ENCODE results near the gene MLLT6.

MLLT6 gene

DNA sequence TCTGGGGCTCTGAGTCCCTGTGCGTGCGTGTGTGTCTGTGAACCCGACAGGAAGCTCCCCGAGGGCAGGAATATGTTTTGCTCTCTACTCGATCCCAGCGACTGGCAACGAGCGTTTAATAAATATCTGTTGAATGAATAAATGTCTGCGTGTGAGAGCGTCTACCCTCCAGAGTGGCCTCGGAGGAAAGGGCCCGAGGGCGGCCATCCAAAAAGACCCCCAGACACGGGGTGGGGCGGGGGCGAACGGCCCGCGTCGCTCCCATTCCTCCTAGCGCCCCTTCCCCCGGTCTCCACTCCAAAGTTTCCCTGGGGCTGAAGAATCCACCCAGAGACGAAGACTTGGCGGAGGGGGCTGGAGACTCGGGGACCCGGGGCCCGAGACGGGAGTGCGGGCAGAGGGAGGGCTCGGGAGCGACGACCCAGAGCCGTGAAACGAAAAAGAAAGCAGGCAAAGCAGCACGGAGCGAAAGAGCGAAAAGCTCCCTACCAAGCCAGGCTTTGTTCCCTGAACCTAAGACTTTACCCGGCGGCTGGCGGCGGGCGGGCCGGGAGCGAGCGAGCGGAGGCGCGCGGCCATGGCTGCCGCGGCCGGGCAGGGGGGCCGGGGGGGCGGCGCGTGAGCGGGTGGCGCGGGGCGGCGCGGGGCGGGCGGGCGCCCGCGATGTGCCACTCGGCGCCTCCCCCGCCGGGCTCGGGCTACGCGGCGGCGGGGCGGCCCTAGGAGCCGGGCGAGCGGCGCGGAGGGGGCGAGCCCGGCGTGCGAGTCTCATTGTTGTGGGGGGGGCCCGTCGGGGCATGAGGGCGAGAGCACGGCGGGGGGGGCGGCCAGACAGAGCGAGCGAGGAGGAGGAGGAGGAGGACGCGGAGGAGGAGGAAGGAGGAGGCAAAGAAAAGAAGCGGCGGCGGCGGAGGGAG, at the start of gene MLLT6:
TSS of gene MLLT6 (plus strand) at position 668 of the 917 bp plus-strand sequence. CDS start 360 bp downstream, outside the sequence.
- DNase-seq (ENCODE audit: low read depth in 2 of 2), result peak; percentile 56 to 61

DNA sequence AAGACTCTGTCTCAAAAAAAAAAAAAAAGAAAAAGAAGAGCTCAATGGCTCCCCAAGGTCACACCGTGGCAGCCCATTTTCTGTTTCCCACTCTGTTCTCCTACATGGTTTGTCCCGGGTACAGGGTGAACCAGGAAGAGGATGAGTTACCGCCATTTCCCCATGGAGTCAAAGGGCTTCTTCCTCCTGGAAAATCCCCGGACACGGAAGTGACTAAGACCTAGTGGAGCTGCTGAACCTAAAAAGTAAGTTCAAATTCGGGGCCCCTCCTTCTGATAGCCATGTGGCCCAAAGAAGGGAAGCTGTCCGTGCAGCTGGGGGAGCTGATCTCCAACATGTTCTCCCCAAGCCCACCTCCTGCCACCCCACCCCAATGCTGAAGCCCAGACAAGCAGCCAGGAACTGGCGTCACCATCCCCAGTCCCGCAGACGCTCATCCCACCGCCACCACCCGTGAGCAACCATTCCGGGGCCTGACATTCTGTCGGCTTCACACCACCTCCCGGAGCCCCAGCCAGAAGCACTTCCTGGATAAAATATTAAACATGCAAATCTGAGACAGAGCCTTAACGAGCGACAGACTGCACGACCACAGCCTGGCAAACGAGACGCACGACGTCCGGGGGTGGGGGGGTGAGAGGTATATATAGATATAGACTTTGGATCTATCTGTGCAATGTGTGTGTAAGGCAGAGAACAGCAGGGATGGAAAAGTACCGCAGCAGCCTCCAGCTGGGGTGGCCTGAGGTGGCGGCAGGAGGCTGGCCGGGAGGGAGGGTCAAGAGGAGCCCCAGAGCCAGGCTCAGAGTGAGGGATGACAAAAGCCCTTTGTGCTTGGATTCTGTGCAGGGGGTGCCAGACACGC, 47.9 kb upstream of the MLLT6 start:
- DNase-seq (ENCODE audit: low read depth in 2 of 2), result no peak

GRCh38 chr17:38657824-38658740, 47.0 kb upstream of the MLLT6 start:
- no peak for DNase-seq (ENCODE audit: low read depth in 2 of 2)

DNA sequence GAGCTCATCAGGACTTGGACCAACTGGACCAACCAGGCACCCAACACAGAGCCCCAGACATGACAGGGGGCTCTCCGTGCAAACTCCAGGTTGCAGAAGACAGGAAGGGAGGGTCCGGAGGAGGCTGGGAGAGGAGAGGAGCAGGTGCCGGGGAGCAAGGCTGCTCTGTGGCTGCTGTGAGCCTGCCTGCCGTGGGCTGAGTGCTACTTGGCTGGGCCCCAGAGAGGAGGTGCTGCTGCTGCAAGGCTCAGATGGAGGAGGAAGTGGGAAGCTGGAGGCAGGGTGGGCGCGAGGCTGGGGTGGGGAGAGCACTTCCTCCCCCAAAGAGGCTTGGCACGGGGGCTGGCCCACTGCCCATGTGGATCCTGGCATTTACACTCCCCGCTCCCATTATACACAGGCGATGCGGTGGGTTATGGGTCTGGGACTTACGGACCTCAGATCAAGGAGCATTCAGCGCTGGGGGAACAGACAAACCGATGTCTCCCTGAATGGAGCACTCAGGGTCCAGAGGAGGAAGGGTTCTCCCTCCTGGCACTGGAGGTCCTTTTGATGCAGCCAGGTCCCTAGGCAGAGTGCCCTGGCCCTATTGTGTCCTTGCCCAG, 46.2 kb upstream of the MLLT6 start:
- DNase-seq (ENCODE audit: low read depth in 2 of 2), result no peak

DNA sequence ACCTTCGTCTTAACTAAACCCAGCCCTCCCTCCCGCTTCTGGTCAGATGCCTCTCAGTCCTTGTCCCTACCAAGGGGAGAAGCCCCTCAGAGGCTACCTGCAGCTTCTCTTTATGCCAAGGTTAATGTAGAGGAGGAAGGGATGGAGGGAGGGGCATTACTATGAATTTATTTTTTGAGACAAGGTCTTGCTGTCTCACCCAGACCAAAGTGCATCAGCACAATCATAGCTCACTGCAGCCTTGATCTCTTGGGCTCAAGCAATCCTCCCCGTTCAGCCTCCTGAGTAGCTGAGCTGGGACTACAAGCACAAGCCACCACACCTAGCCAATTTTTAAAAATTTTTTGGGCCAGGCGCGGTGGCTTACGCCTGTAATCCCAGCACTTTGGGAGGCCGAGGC, 45.7 kb upstream of the MLLT6 start:
- DNase-seq (ENCODE audit: low read depth in 2 of 2), result no peak

DNA sequence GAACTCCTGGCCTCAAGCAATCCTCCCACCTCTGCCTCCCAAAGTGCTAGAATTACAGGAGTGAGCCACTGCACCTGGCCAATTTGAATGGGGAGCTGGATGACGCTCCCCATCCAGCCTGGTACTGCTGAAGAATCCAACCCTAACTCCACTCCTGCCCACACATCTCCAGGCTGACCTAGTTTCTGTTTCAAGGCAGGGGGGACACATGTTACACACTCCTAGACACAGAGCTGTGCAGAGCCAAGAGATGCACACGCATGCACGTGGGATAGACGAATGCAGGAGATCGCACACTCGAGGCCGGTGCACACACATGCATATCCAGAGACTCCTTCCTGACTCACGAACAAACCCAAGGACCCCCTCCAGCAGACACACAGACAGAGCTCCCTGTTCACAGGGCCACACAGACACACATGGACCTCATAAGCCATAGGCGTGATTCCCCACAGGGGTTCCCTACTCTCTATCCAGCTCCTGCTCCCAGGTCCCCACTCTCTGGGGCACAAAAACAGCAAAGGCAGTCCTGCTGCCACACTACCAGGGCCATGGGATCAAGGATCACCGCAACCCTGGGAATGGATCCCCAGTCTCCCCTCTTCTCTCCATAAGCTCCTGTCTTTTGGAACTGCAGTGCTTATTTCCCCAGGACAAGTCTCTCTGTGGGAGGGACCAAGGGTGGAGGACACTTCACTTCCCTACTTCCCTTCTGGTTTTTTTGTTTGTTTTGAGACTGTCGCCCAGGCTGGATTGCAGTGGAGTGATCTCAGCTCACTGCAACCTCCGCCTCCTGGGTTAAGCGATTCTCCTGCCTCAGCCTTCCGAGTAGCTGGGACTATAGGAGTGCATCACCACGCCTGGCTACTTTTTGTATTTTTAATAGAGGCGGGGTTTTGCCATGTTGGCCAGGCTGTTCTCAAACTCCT, 44.7 kb upstream of the MLLT6 start:
- DNase-seq (ENCODE audit: low read depth in 2 of 2), result no peak

- DNase-seq (ENCODE audit: low read depth in 2 of 2), result peak; percentile 30 to 32
Measured at GRCh38 chr17:38663125-38663751, 41.8 kb upstream of the MLLT6 start.

GRCh38 chr17:38663964-38664644, 41.0 kb upstream of the MLLT6 start:
- no peak for DNase-seq (ENCODE audit: low read depth in 2 of 2)

DNA sequence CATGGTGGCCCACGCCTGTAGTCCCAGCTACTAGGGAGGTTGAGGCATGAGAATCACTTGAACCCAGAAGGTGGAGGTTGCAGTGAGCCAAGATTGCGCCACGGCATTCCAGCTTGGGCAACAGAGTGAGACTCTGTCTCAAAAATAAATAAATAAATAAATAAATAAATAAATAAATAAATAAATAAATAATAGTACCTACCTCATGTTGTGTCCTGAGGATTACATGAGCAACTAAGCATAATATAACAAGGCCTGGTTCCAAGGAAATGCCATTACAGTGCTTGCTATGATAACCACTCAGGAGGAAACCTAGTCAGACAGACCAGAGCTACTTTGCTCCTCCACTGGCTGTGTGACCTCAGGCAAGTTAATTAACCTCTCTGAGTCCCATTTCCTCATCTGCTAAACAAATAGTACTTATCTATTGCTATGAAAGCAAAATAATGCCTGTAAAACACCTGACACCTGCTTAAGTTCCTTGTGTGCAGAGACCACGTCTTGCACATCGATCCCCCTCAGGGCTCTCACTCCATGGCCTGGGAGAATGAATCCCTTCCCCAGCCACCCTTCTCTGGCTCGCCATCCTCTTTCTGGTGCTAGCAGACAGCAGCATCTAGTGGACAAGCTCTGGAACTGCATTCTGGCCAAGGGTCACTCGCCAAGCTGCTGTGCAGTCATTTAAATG, 37.8 kb upstream of the MLLT6 start:
- peak; percentile 39 to 45 for DNase-seq (ENCODE audit: low read depth in 2 of 2)

DNA sequence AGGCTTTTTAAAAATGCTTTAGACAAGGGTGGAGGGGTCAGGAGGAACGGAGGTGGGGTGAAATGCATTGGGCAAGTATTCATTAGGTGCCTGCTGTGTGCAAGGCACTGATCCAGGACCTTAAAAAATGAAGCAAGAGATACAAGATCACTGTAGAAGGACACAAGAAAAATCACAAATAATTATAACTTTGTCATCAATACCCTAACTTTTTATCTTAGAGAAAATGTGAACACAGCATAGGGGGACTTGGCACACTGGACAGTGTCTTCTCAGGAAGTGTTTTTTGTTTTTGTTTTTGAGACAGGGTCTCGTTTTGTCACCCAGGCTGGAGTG, 37.3 kb upstream of the MLLT6 start:
- DNase-seq (ENCODE audit: low read depth in 2 of 2), result no peak

- DNase-seq (ENCODE audit: low read depth in 2 of 2), result no peak
Measured at GRCh38 chr17:38669520-38669919, 35.6 kb upstream of the MLLT6 start.

- no peak for DNase-seq (ENCODE audit: low read depth in 2 of 2)
Measured at GRCh38 chr17:38671939-38672720, 32.9 kb upstream of the MLLT6 start.

DNA sequence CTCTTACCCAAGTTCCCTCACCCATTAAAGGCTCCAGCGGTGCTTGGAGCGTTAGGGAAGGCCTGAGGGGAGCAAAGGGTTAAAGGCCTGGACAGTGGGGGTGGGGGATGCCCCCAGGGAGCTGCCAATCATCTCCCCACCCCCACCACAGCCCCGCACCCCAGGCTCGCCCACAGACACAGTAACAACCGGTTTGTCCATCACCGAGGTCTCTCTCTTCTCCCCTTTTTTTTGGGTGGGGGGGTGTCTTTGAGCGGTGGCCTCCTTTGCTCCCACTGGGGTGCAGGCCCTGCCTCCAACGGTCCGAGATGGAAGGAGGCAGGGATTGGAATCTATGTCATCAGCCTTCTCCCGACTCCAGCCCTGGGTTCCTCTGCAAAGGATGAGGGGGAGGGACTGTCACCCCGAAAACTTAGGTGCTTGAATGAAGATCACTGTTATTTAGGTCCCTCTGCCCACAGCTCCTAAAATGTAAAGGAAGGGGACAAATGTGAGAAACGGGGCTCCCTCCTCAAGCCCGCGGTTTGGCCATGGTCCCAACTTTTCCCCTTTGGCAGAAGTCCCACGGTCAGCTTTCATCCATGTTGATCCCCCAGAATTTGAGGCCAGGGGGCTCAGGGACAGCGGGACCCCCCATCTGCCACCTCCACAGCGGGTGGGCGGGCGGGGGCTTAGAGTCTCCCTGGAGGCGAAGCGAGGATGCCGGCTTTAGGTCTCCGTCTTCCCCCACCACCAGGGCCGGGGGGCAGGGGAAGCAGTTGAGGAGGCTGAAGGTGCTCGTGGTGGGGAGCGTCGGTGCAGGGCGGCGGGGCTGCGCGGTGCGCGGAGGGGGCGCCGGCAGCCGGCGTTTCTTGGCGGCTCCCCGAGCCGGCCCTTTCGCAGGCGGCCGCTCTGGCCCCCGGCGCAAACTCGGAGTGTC, 32.0 kb upstream of the MLLT6 start:
- no peak for DNase-seq (ENCODE audit: low read depth in 2 of 2)

DNA sequence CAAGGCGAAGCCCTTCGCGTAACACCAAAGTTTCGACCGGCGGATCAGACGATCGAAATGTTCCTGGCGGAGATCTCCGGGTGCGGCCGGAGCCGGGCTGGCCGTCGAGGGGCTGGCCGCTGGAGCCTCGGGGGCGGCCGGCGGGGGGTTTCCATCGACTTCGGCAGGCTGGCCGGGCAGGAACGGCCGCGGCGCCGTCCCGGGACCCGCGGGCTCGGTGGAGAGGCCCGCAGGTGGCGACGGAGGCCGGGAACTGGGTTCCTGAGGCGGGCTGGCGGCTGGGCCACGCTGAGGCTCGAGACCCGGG, 31.4 kb upstream of the MLLT6 start:
- no peak for DNase-seq (ENCODE audit: low read depth in 2 of 2)

- peak; percentile 21 to 30 for DNase-seq (ENCODE audit: low read depth in 2 of 2)
Measured at GRCh38 chr17:38674014-38674748, 30.9 kb upstream of the MLLT6 start.
